GM18505 (cell line): ENCODE data around the gene RGS9.
"Not testable (repeated sequence)": the region's sequence is repeated elsewhere in the genome, so short reads cannot be mapped to it uniquely, and the experiment has no call there.

Experiments
- ATAC-seq: cut with Tn5 transposase; IDR thresholded peaks from one replicate; pipeline ENCODE4 v1.9.1; 2021; ENCODE audit not compliant: unreplicated experiment
- POLR2A ChIP-seq: IDR thresholded peaks from 4 replicates; pipeline ENCODE4 v1.6.1; 2011; ENCODE audit warnings: borderline replicate concordance; ENCODE audit not compliant: insufficient read depth, insufficient read length; ENCODE audit errors: extremely low read depth

Gene RGS9

GRCh38 chr17:65103896-65104295 is 33.3 kb upstream of the RGS9 start:
- no peak for ATAC-seq
- no peak for TF ChIP-seq POLR2A

- no peak for TF ChIP-seq POLR2A
- ATAC-seq = no peak
Observed at GRCh38 chr17:65104541-65104940, 32.6 kb upstream of the RGS9 start.

- TF ChIP-seq POLR2A = no peak
- ATAC-seq = no peak
Observed at GRCh38 chr17:65104973-65105372, 32.2 kb upstream of the RGS9 start.

- ATAC-seq = no peak
- TF ChIP-seq POLR2A = no peak
Observed at GRCh38 chr17:65108152-65108551, 29.0 kb upstream of the RGS9 start.

GRCh38 chr17:65109543-65109942 is 27.6 kb upstream of the RGS9 start:
- no peak for ATAC-seq

GRCh38 chr17:65109990-65110680 is 27.0 kb upstream of the RGS9 start:
- ATAC-seq = no peak
- TF ChIP-seq POLR2A = no peak

More at GRCh38 chr17:65109543-65109942, 27.6 kb upstream of the RGS9 start:
- TF ChIP-seq POLR2A = no peak

- no peak for ATAC-seq
- TF ChIP-seq POLR2A = no peak
Observed at GRCh38 chr17:65115839-65116238, 21.3 kb upstream of the RGS9 start.

- ATAC-seq = not testable (repeated sequence)
Observed at GRCh38 chr17:65116515-65116914, 20.7 kb upstream of the RGS9 start.

- no peak for TF ChIP-seq POLR2A
- no peak for ATAC-seq
Observed at GRCh38 chr17:65117384-65118035, 19.7 kb upstream of the RGS9 start.

GRCh38 chr17:65121368-65121767 is 15.8 kb upstream of the RGS9 start:
- ATAC-seq = no peak

GRCh38 chr17:65121916-65122806 is 15.0 kb upstream of the RGS9 start:
- peak; percentile 33 for ATAC-seq
- TF ChIP-seq POLR2A = no peak

More at GRCh38 chr17:65121368-65121767, 15.8 kb upstream of the RGS9 start:
- TF ChIP-seq POLR2A = no peak

GRCh38 chr17:65122836-65123756 is 14.1 kb upstream of the RGS9 start:
- peak; percentile 60 for ATAC-seq
- TF ChIP-seq POLR2A = peak; percentile 87
